Calu3 (cell line): ENCODE data around the gene CSF1R. TPM values are rescaled to one million over a fixed set of nuclear protein-coding genes. Genes with fewer than 3 reads are reported as not detected.

Source experiments
- BruUV-seq: library from RNA; stranded (reverse); fragments of 400-500 nt; replicated peaks from 2 replicates; lab custom pipeline; 2021; lab: Mats Ljungman, UMichigan
- CTCF ChIA-PET: fragments of 300-600 bp; sonication (Branson Sonifier 250); formaldehyde crosslinking; loops from one replicate; lab custom pipeline; 2022; ENCODE audit warnings: antibody characterized with exemption; lab: Charles Lee
- DNase-seq: peaks from one replicate; pipeline ENCODE4 v3.0.0; 2022
- H3K27ac Mint-ChIP-seq: one replicate; pipeline ENCODE4 v1.8.0; 2022; ENCODE audit warnings: mixed read lengths; ENCODE audit not compliant: unreplicated experiment
- H3K27me3 Mint-ChIP-seq: one replicate; pipeline ENCODE4 v1.8.0; 2022; ENCODE audit warnings: mixed read lengths; ENCODE audit not compliant: unreplicated experiment
- H3K36me3 Mint-ChIP-seq: one replicate; pipeline ENCODE4 v1.8.0; 2022; ENCODE audit warnings: mild to moderate bottlenecking, moderate library complexity, mixed read lengths; ENCODE audit not compliant: insufficient read depth, unreplicated experiment
- H3K4me1 Mint-ChIP-seq: one replicate; pipeline ENCODE4 v1.8.0; 2022; ENCODE audit warnings: mild to moderate bottlenecking, low read depth, mixed read lengths; ENCODE audit not compliant: unreplicated experiment
- H3K4me3 Mint-ChIP-seq: one replicate; pipeline ENCODE4 v1.8.0; 2022; ENCODE audit warnings: mild to moderate bottlenecking, low read depth, moderate library complexity, mixed read lengths; ENCODE audit not compliant: unreplicated experiment
- H3K9me3 Mint-ChIP-seq: one replicate; pipeline ENCODE4 v1.8.0; 2022; ENCODE audit warnings: low read depth, mixed read lengths; ENCODE audit not compliant: unreplicated experiment
- intact Hi-C: fragments of 100-400 bp; cut with micrococcal nuclease; formaldehyde crosslinking; loops from one replicate; pipeline ENCODE4 v1.10.0; 2022; ENCODE audit not compliant: unreplicated experiment
- total RNA-seq: library from RNA; stranded (reverse); gene quantifications from 2 replicates; pipeline ENCODE4 v1.2.3, GENCODE V29; 2022
- TF ChIP-seq, protein P1 (sequence below): fragments of 200-600 bp; IDR thresholded peaks from one replicate; pipeline ENCODE4 v1.8.0; 2022; ENCODE audit warnings: antibody characterized with exemption; ENCODE audit not compliant: unreplicated experiment

Gene CSF1R
- total RNA-seq, 1 experiment from 2014 or later = not detected

DNA sequence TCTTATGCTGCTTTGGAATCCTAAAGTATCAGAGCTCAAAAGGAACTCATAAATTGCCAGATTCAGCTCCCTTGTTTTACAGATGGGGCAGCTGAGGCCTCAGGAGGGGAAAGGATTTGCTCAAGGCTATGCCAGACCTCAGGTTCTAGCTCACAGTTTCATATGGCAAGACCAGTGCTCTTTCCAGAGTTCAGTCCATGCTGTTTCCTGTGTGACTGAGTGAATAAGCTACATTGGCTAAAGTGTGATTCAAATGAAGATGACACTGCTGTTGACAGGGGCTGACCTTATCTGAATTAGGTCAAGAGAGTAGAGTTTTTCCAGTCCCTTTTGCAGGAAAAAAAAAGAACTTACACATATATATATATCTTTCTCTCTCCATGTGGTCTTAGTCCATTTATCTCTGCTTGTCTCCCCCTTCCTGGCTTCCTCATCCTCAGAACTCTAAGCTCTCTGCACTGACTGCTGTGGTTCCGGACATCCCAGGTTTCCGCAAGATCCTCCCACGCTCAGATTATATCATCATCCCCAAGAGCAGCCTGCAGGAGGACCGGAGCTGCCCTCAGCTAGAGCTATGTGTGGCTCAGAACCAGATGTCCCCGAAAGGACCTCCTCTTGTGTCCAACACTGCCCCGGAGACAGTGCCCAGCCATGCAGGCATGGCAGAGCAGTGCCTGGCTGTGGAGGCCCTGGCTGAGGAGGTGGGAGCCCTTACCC lies 76.5 kb downstream of the CSF1R start:
- Mint-ChIP-seq H3K4me3 (no peak overlapping the region), H3K4me1 (no peaks in the 10 kb centered on the region), H3K27ac (no peak overlapping the region), H3K27me3 (no peaks in the 10 kb centered on the region), H3K9me3 (no peaks in the 10 kb centered on the region), H3K36me3 (peaks cover 45% of the 10 kb centered on the region)
- intact Hi-C loops = no loop called here
- BruUV-seq = no TSS peak
- TF ChIP-seq, protein P1, sequence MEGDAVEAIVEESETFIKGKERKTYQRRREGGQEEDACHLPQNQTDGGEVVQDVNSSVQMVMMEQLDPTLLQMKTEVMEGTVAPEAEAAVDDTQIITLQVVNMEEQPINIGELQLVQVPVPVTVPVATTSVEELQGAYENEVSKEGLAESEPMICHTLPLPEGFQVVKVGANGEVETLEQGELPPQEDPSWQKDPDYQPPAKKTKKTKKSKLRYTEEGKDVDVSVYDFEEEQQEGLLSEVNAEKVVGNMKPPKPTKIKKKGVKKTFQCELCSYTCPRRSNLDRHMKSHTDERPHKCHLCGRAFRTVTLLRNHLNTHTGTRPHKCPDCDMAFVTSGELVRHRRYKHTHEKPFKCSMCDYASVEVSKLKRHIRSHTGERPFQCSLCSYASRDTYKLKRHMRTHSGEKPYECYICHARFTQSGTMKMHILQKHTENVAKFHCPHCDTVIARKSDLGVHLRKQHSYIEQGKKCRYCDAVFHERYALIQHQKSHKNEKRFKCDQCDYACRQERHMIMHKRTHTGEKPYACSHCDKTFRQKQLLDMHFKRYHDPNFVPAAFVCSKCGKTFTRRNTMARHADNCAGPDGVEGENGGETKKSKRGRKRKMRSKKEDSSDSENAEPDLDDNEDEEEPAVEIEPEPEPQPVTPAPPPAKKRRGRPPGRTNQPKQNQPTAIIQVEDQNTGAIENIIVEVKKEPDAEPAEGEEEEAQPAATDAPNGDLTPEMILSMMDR = no peak
- CTCF ChIA-PET = interaction anchor here (0.9 kb wide), 1 partner anchor 196 kb away, joined by 3 read pairs; no protein-coding TSS in a partner anchor
- DNase-seq = no peak

DNA sequence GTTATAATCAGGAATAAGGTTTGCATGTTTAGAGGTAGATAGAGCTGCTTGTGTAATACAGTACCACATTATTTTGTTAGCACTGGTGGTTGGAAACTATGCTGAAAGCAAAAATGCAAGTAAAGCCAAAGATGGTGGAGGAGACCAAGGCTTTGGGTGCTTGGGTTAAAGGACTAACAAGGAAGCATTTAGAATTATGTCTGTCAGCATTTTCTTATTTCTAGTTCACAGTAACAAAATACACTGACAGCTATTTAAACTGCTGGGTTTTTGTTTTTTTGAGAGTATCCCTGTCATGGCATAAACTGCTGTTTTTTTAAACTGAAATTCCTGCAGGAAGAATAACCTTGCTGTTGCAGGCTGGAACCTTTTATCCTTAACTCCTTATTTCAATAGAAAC lies 79.3 kb downstream of the CSF1R start:
- Mint-ChIP-seq H3K27me3 (no peaks in the 10 kb centered on the region), H3K4me1 (peaks cover 13% of the 10 kb centered on the region), H3K4me3 (no peak overlapping the region), H3K36me3 (peaks cover 47% of the 10 kb centered on the region), H3K9me3 (no peaks in the 10 kb centered on the region), H3K27ac (no peak overlapping the region)
- DNase-seq = no peak
- BruUV-seq = no TSS peak
- TF ChIP-seq, protein P1 = no peak
- CTCF ChIA-PET = interaction anchor here (0.6 to 1.6 kb wide), 2 partner anchors 15 to 357 kb away, joined by 3 to 5 read pairs; no protein-coding TSS in a partner anchor
- intact Hi-C loops = no loop called here

DNA sequence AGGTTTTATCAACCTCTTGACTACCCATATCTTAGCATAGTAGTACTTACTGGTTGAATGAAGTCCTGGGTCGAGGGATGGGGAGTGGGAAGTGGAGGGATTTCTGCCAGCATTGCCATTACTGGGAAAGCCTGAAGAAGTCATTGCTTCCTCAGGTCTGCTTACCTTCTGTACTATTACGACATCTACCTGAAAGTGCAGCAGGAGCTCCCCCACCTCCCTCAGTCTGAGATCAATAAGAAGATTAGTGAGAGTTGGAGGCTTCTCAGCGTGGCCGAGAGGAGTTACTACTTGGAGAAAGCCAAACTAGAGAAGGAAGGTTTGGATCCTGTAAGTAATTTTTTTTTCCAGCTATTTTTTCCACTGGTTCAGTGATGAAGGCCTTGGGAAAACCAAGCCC lies 80.0 kb downstream of the CSF1R start:
- Mint-ChIP-seq H3K4me1 (peaks cover 19% of the 10 kb centered on the region), H3K4me3 (no peak overlapping the region), H3K36me3 (peaks cover 51% of the 10 kb centered on the region), H3K27me3 (no peaks in the 10 kb centered on the region), H3K27ac (no peak overlapping the region), H3K9me3 (no peaks in the 10 kb centered on the region)
- TF ChIP-seq, protein P1 = no peak
- intact Hi-C loops = no loop called here
- no peak for DNase-seq
- no TSS peak for BruUV-seq
- CTCF ChIA-PET = interaction anchor here (0.5 to 1.6 kb wide), 2 partner anchors 10 to 16 kb away, joined by 3 to 5 read pairs; no protein-coding TSS in a partner anchor

Other genes starting within 250 kb of the CSF1R start
- not detected in 2 replicates for gene PDE6A, start 141.8 kb downstream of the CSF1R start, total RNA-seq
- gene SLC26A2, start 125.8 kb downstream of the CSF1R start, total RNA-seq = 17.3 and 34.6 TPM in 2 replicates
- gene TIGD6, start 85.9 kb downstream of the CSF1R start, total RNA-seq = 5.0 and 5.2 TPM in 2 replicates
- gene HMGXB3, start 85.8 kb downstream of the CSF1R start, total RNA-seq = 55.9 and 58.2 TPM in 2 replicates
- not detected in 2 replicates for gene PDGFRB, start 69.3 kb upstream of the CSF1R start, total RNA-seq
- gene CDX1, start 80.2 kb upstream of the CSF1R start, total RNA-seq = not detected in 2 replicates
- not detected in 2 replicates for gene SLC6A7, start 103.5 kb upstream of the CSF1R start, total RNA-seq
- not detected in 2 replicates for gene CAMK2A, start 203.2 kb upstream of the CSF1R start, total RNA-seq
- 0.71 and 0.93 TPM in 2 replicates for gene ARSI, start 216.4 kb upstream of the CSF1R start, total RNA-seq